Transverse colon (tissue), 4 donors: Measurements from ENCODE around the gene RGS3. TPM values are rescaled to one million over a fixed set of nuclear protein-coding genes. Genes with fewer than 3 reads are reported as not detected.

ENCODE experiments used
- DNase-seq: peaks from one replicate; pipeline ENCODE4 v3.0.0-alpha.2; 2019
- H3K27ac ChIP-seq, 4 donors: fragments of 200-600 bp; sonication (generic); 2 replicates each; pipeline ENCODE4 v1.5.1; 2016 to 2018; ENCODE audit warnings: inconsistent platforms in 4 of 4
- H3K27me3 ChIP-seq: fragments of 200-600 bp; sonication (generic); 2 replicates; pipeline ENCODE4 v1.5.1; 2017; ENCODE audit warnings: inconsistent platforms
- H3K36me3 ChIP-seq, 4 donors: fragments of 200-600 bp; sonication (generic); 2 replicates each; pipeline ENCODE4 v1.5.1; 2017 to 2019; ENCODE audit warnings: inconsistent platforms in 4 of 4
- H3K4me1 ChIP-seq, 4 donors: fragments of 200-600 bp; sonication (generic); 2 replicates each; pipeline ENCODE4 v1.5.1; 2017 to 2020; ENCODE audit warnings: inconsistent platforms in 4 of 4
- H3K4me3 ChIP-seq, 4 donors: fragments of 200-600 bp; sonication (generic); 1 replicate in 1 of 4; 2 replicates in 3 of 4; pipeline versions ENCODE4 v1.5.1 to v1.6.1; 2017 to 2019; ENCODE audit warnings: inconsistent platforms in 4 of 4
- H3K9me3 ChIP-seq, 2 donors: fragments of 200-600 bp; sonication (generic); 2 replicates each; pipeline ENCODE4 v1.5.1; 2017 to 2019; ENCODE audit warnings: inconsistent platforms in 2 of 2
- CTCF ChIP-seq, 5 experiments: fragments of 200-600 bp in 3 of 5; fragments of 450-650 bp in 2 of 5; sonication (generic) in 3 of 5; IDR thresholded peaks; 1 replicate in 2 of 5; 2 replicates in 3 of 5; pipeline ENCODE4 v1.5.1; 2016 to 2017; ENCODE audit warnings: antibody characterized with exemption in 5 of 5, inconsistent platforms in 3 of 5, mild to moderate bottlenecking in 2 of 5, moderate library complexity in 1 of 5
- EP300 ChIP-seq: sonication (generic); formaldehyde crosslinking; IDR thresholded peaks from one replicate; pipeline ENCODE4 v1.6.1; 2017; ENCODE audit warnings: antibody characterized with exemption, low read depth
- POLR2A ChIP-seq: fragments of 450-650 bp; IDR thresholded peaks from one replicate; pipeline ENCODE4 v1.6.1; 2016; ENCODE audit warnings: antibody characterized with exemption, mild to moderate bottlenecking, moderate library complexity
- POLR2AphosphoS5 ChIP-seq, 3 donors: sonication (generic); formaldehyde crosslinking; IDR thresholded peaks; one replicate each; pipeline ENCODE4 v1.6.1; 2016; ENCODE audit warnings: antibody characterized with exemption in 3 of 3
- WGBS, 2 donors: methylation state at CpG; one replicate each; pipeline ENCODE4 v1.1.5; 2018; ENCODE audit warnings: low coverage in 1 of 2; 5-methylcytosine and 5-hydroxymethylcytosine counted together
- in situ Hi-C, 4 donors: fragments of 200-750 bp; cut with MboI; loops; one replicate each; pipeline versions ENCODE4 v1.15.0 to v1.15.1; 2017; ENCODE audit warnings: low sequenced_read_pairs in 3 of 4, low pct_ligation_motif_present in 1 of 4, low pct_unique_long_range_greater_than_20kb in 1 of 4
- intact Hi-C: fragments of 100-400 bp; cut with DNase I; formaldehyde crosslinking; loops from one replicate; pipeline ENCODE4 v1.15.1; 2023; ENCODE audit warnings: low total_unique reads
- total RNA-seq, 4 donors: library from RNA; depleted of rRNA; stranded (reverse); fragments of >200 nt; gene quantifications; one replicate each; pipeline ENCODE4 v1.1.0, GENCODE V29; 2016

Gene RGS3
- total RNA-seq, 4 donors from 2014 or later: 62.7 to 150 (median 80.9) TPM

- no peak overlapping the region for H3K4me3 ChIP-seq
- peaks cover 0 to 8% (median under 1%) of the 10 kb centered on the region in 4 donors for H3K4me1 ChIP-seq
- intact Hi-C loops: loop anchor here (2.0 kb wide), 1 partner anchor 141 kb away; no protein-coding TSS in a partner anchor
- no peaks in the 10 kb centered on the region for H3K27me3 ChIP-seq
- in situ Hi-C loops: loop anchor here in 2 of 4 donors (5.0 to 10.0 kb wide), 2 partner anchors 133 to 140 kb away; no protein-coding TSS in a partner anchor
- no peak for DNase-seq
- WGBS, 2 donors: 75% methylated on average over 14 of the region's 14 CpGs; no CpG with 5 or more reads in 1 of the 2 donors
- peak overlapping the region in 1 of 4 donors; percentile 24 for H3K27ac ChIP-seq
- peaks cover 0 to 10% (median 4%) of the 10 kb centered on the region in 4 donors for H3K36me3 ChIP-seq
- H3K9me3 ChIP-seq: no peaks in the 10 kb centered on the region
- no peak for TF ChIP-seq POLR2AphosphoS5 (IDR thresholded peaks at IDR 0.05)
- TF ChIP-seq EP300: no peak
- TF ChIP-seq POLR2A: no peak
- TF ChIP-seq CTCF (IDR thresholded peaks at IDR 0.05): peak in 3 of 5 experiments; percentile 10 to 19 (median 16)
Observed at GRCh38 chr9:113587471-113588031, 124.0 kb downstream of the RGS3 start.

GRCh38 chr9:113588242-113588810 lies 124.8 kb downstream of the RGS3 start:
- intact Hi-C loops: loop anchor here (2.0 kb wide), 1 partner anchor 142 kb away; no protein-coding TSS in a partner anchor
- DNase-seq: no peak
- in situ Hi-C loops: loop anchor here in 2 of 4 donors (5.0 to 10.0 kb wide), 2 partner anchors 134 to 141 kb away; no protein-coding TSS in a partner anchor
- WGBS, 2 donors: 73 to 80% methylated on average over 3 to 13 of the region's 13 CpGs
- TF ChIP-seq EP300 (no peak), CTCF (IDR thresholded peaks at IDR 0.05) (no peak), POLR2AphosphoS5 (IDR thresholded peaks at IDR 0.05) (no peak), POLR2A (no peak)
- no peaks in the 10 kb centered on the region for H3K27me3 ChIP-seq
- peaks cover 0 to 10% (median 4%) of the 10 kb centered on the region in 4 donors for H3K36me3 ChIP-seq
- H3K27ac ChIP-seq: peak overlapping the region in 1 of 4 donors; percentile 24
- H3K4me1 ChIP-seq: peaks cover 0 to 9% (median 2%) of the 10 kb centered on the region in 4 donors
- no peaks in the 10 kb centered on the region for H3K9me3 ChIP-seq
- no peak overlapping the region for H3K4me3 ChIP-seq

- intact Hi-C loops (loop anchor here (2.0 kb wide), 1 partner anchor 142 kb away; no protein-coding TSS in a partner anchor), in situ Hi-C loops (loop anchor here in 2 of 4 donors (5.0 to 10.0 kb wide), 2 partner anchors 134 to 142 kb away; no protein-coding TSS in a partner anchor)
- WGBS, 2 donors: 83% methylated on average over 1 of the region's 1 CpG; no CpG with 5 or more reads in 1 of the 2 donors
- Histone ChIP-seq H3K4me1 (peaks cover 0 to 14% (median 4%) of the 10 kb centered on the region in 4 donors), H3K27me3 (no peaks in the 10 kb centered on the region), H3K27ac (peak overlapping the region in 3 of 4 donors; percentile 14 to 42 (median 22)), H3K9me3 (no peaks in the 10 kb centered on the region), H3K4me3 (no peak overlapping the region), H3K36me3 (peaks cover 0 to 10% (median 3%) of the 10 kb centered on the region in 4 donors)
- no peak for TF ChIP-seq EP300
- no peak for DNase-seq
Observed at GRCh38 chr9:113588936-113589335, 125.4 kb downstream of the RGS3 start.

- intact Hi-C loops: loop anchor here (2.0 kb wide), 1 partner anchor 143 kb away; no protein-coding TSS in a partner anchor
- H3K27me3 ChIP-seq: no peaks in the 10 kb centered on the region
- no peak for TF ChIP-seq POLR2A
- no peak for TF ChIP-seq EP300
- TF ChIP-seq CTCF (IDR thresholded peaks at IDR 0.05): no peak
- TF ChIP-seq POLR2AphosphoS5 (IDR thresholded peaks at IDR 0.05): no peak
- no peak overlapping the region for H3K4me3 ChIP-seq
- peak overlapping the region in 3 of 4 donors; percentile 14 to 22 (median 20) for H3K27ac ChIP-seq
- H3K9me3 ChIP-seq: no peaks in the 10 kb centered on the region
- WGBS, 2 donors: 68% methylated on average over 7 of the region's 7 CpGs; no CpG with 5 or more reads in 1 of the 2 donors
- in situ Hi-C loops: loop anchor here in 2 of 4 donors (5.0 to 10.0 kb wide), 2 partner anchors 135 to 142 kb away; no protein-coding TSS in a partner anchor
- peaks cover 0 to 5% (median under 1%) of the 10 kb centered on the region in 4 donors for H3K36me3 ChIP-seq
- peaks cover 0 to 18% (median 4%) of the 10 kb centered on the region in 4 donors for H3K4me1 ChIP-seq
- no peak for DNase-seq
Observed at GRCh38 chr9:113589407-113589806, 125.9 kb downstream of the RGS3 start.
